Muscle layer of colon (tissue), 2 donors: ENCODE measurements around the gene STK17A.

Experiments used
- H3K27ac ChIP-seq: one replicate; pipeline ENCODE4 v1.7.0; 2013; ENCODE audit warnings: low read depth, mild to moderate bottlenecking, low read length, moderate library complexity
- H3K27me3 ChIP-seq, 2 donors: one replicate each; pipeline ENCODE4 v1.7.0; 2013; ENCODE audit warnings: low read length in 2 of 2, mild to moderate bottlenecking in 2 of 2; ENCODE audit not compliant: insufficient read depth in 2 of 2, control insufficient read depth in 1 of 2
- H3K36me3 ChIP-seq: one replicate; pipeline ENCODE4 v1.7.0; 2013; ENCODE audit warnings: mild to moderate bottlenecking, low read length; ENCODE audit not compliant: insufficient read depth
- H3K4me1 ChIP-seq: one replicate; pipeline ENCODE4 v1.7.0; 2013; ENCODE audit warnings: mild to moderate bottlenecking, low read length; ENCODE audit not compliant: insufficient read depth
- H3K4me3 ChIP-seq, 2 donors: one replicate each; pipeline ENCODE4 v1.7.0; 2013; ENCODE audit warnings: low read length in 2 of 2, low read depth in 1 of 2, mild to moderate bottlenecking in 1 of 2, moderate library complexity in 1 of 2
- H3K9ac ChIP-seq: one replicate; pipeline ENCODE4 v1.7.0; 2013; ENCODE audit warnings: low read length
- H3K9me3 ChIP-seq: one replicate; pipeline ENCODE4 v1.7.0; 2013; ENCODE audit warnings: mild to moderate bottlenecking, low read length
- donor health status: abdominal sarcoma.
- donor health status: Adenocarcinoma of cecum.

The STK17A gene

DNA sequence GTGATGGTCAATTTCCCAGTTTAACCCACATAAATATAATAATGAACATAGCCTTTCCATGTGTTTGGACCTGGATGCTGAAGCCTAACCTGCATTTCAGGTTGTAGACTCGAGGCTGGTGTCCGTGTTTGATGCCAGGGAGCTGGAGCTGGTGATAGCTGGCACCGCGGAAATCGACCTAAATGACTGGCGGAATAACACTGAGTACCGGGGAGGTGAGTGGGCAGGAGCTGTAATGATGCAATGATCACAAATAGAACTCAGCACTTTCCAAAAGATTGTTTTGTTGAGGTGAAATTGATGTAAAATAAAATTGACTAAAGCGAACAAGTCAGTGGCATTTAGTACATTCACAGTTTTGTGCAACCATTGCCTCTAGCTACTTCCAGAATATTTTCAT, 30.8 kb upstream of the STK17A start:
- peaks cover 7% of the 10 kb centered on the region for H3K4me1 ChIP-seq
- H3K27me3 ChIP-seq, result no peaks in the 10 kb centered on the region
- no peaks in the 10 kb centered on the region for H3K9me3 ChIP-seq
- no peak overlapping the region for H3K4me3 ChIP-seq
- no peaks in the 10 kb centered on the region for H3K36me3 ChIP-seq
- H3K27ac ChIP-seq, result no peak overlapping the region
- no peak overlapping the region for H3K9ac ChIP-seq

DNA sequence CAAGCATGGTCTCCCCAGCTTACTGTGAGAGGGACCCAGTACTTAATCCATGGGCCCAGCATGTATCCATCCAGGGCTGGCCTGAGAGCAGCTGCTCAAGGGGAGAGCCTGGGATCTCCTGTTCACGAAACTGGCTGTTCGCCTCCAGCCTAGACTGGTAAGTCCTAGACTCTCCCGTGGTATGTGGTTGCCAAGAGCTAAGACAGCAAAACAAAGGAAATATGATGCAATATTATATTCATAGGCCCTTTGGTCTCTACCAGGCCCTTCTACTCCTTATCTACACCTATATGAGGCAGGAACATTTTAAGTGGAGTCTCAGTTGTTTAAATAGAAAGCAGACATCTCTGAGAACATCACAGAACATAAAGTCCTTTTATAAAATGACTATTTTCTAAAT, 28.9 kb upstream of the STK17A start:
- H3K27me3 ChIP-seq, result no peaks in the 10 kb centered on the region

DNA sequence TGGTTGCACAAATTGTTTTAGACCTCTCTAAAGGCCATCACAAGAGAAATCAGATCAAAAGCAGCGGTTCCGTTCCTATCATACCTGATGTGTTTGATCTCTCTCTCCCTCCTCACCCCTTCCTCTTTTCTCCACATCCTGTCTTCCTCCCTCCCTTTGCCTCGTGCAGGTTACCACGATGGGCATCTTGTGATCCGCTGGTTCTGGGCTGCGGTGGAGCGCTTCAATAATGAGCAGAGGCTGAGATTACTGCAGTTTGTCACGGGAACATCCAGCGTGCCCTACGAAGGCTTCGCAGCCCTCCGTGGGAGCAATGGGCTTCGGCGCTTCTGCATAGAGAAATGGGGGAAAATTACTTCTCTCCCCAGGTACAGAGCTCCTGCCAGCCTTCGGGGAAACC, 28.5 kb upstream of the STK17A start:
- Histone ChIP-seq H3K9ac (no peak overlapping the region), H3K27ac (no peak overlapping the region), H3K9me3 (no peaks in the 10 kb centered on the region), H3K4me3 (no peak overlapping the region), H3K27me3 (no peaks in the 10 kb centered on the region), H3K4me1 (peaks cover 7% of the 10 kb centered on the region), H3K36me3 (no peaks in the 10 kb centered on the region)

More for the DNA sequence above, 28.9 kb upstream of the STK17A start:
- H3K27ac ChIP-seq, result no peak overlapping the region
- H3K4me1 ChIP-seq, result peaks cover 7% of the 10 kb centered on the region
- no peaks in the 10 kb centered on the region for H3K9me3 ChIP-seq
- no peak overlapping the region for H3K4me3 ChIP-seq
- H3K9ac ChIP-seq, result no peak overlapping the region
- no peaks in the 10 kb centered on the region for H3K36me3 ChIP-seq

DNA sequence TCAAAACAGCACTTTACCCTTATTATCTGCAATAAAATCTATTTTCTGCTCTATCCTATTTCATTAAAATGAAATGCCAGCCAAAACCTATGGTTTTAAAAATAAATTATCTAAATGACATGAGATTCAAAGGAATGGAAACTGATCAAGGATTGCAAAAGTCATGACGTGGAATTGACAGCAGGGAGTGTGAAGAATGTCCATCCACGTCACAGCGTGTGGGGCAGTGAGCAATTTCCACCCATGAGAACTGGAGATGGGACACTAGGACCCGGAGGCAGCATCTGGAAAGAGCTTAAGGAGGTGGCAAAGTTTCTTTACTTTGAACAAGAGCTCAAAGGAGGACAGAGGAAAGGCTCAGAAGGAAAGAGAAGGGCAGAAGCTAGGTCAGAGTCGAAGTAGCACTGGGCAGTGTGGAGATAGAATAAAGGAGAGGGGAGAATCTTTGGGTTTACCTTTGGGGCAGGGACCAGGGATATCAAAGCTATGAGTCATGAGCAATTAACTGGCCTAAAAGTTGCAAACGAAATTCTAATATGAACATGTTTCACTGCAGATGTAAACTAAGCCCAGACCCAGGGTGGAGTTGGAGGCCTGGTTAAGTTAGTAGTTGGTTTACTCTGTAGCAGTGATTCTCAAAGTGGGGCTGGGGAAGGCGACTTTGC, 24.9 kb upstream of the STK17A start:
- no peaks in the 10 kb centered on the region for H3K36me3 ChIP-seq
- peaks cover 7% of the 10 kb centered on the region for H3K4me1 ChIP-seq
- H3K27me3 ChIP-seq, result no peaks in the 10 kb centered on the region
- H3K9me3 ChIP-seq, result no peaks in the 10 kb centered on the region
- no peak overlapping the region for H3K4me3 ChIP-seq
- no peak overlapping the region for H3K27ac ChIP-seq
- H3K9ac ChIP-seq, result no peak overlapping the region

DNA sequence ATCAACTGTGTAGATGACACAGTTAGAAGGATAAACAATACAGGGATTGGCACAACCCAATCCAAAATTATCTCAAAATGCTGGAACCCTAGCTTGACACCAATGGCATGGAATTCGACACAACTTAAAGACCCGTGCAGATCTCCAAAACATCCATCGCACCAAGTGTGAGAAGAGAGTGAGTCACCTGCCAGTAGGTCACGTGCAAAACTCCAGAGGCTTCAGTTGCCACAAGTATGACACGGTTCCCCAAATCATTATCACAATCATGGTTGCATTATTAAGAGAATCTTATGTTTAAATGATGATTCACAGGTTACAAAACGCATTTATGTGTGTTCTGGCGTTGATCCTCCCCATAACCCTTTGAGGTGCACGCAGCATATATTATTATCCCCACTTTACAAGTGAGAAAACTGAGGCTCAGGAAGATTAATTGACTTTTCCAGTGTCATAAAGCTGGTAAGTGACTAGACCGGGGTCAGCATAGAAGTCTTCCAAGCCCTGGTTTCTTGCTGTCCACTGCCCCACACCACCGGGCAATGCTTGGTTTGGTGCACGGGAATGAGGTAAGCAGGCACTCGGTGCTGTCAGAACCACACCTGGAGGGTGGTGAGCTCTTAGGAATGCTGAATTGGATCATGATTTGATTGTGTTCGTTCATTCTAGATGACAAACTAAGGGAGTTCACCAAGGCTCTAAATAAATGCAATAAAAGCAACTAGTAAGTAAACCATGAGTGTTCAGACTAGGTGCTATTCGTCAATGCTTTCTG, 23.6 kb upstream of the STK17A start:
- H3K36me3 ChIP-seq, result no peaks in the 10 kb centered on the region
- no peak overlapping the region for H3K9ac ChIP-seq
- no peak overlapping the region for H3K27ac ChIP-seq
- H3K27me3 ChIP-seq, result no peaks in the 10 kb centered on the region
- H3K4me3 ChIP-seq, result no peak overlapping the region
- H3K9me3 ChIP-seq, result no peaks in the 10 kb centered on the region
- H3K4me1 ChIP-seq, result no peaks in the 10 kb centered on the region

DNA sequence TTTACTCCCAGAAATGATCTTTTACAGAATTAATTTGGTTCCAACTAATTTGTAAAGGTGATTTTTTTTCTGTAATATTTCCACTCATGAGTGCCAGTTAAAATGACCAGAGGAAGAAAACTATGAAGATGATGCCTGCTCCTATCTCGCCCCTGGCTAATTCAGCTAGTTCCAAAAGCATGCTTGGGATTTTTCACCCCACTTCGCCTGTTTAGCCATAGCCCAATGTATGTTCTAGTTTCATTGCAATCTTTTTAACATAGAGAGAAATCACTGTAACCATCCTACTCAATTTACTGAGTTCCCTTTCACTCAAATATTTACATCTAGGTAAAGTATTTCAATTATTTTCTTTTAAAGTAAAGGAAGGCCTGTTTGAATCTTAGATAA, 23.0 kb upstream of the STK17A start:
- H3K27ac ChIP-seq, result no peak overlapping the region
- H3K4me3 ChIP-seq, result no peak overlapping the region
- H3K4me1 ChIP-seq, result no peaks in the 10 kb centered on the region
- H3K36me3 ChIP-seq, result no peaks in the 10 kb centered on the region
- H3K9me3 ChIP-seq, result no peaks in the 10 kb centered on the region
- no peaks in the 10 kb centered on the region for H3K27me3 ChIP-seq
- H3K9ac ChIP-seq, result no peak overlapping the region

DNA sequence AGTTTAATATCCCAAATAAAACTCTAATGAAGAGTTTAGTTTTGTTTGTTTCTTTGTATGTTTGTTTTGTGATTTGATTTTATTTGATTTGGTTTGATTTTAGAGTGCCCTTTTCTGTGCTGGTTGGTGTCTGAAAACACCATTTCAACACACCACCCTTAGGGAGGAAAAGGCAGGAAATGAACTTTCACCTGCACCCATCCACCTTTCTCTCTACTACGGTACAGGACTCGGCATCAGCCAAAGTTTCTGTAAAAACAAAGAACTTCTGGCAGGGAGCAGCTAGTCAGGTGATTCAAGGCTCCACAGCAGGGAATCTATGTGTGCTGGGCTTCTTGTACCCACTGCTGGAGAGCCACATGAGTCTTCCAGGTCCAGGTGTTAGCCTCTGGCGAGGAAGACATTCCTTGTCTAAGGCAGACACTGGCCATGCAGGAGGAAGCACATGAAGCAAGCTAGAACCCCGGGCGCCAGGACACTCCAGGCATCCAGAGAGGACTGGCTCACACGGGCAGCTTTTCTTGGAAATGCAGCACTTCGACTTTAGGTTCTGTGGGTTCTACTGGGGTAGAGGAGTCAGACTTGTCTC, 22.1 kb upstream of the STK17A start:
- Histone ChIP-seq H3K27me3 (no peaks in the 10 kb centered on the region), H3K4me1 (no peaks in the 10 kb centered on the region), H3K27ac (no peak overlapping the region), H3K9me3 (no peaks in the 10 kb centered on the region), H3K9ac (no peak overlapping the region), H3K4me3 (no peak overlapping the region), H3K36me3 (no peaks in the 10 kb centered on the region)

DNA sequence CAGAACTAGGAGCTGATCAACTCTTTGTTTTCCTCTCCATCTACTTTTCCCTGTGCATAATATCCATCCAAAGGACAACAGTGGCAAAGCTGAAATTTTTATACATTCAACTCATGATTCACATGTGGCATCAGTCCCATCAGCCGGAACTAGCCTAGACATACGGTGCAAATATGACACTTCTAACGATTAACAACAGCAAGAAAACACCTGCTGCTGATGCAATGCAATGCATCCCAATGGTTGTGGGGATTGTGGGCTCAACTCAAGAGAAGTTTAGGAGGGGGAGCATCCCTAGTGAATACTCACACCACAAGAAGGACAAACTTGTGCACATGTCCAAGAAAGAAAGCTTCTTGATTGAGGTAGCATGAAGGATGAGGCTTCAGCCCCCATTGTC, 20.5 kb upstream of the STK17A start:
- H3K27ac ChIP-seq, result no peak overlapping the region
- no peak overlapping the region for H3K4me3 ChIP-seq
- H3K27me3 ChIP-seq, result no peaks in the 10 kb centered on the region
- H3K9me3 ChIP-seq, result no peaks in the 10 kb centered on the region
- H3K9ac ChIP-seq, result no peak overlapping the region
- no peaks in the 10 kb centered on the region for H3K4me1 ChIP-seq
- no peaks in the 10 kb centered on the region for H3K36me3 ChIP-seq

DNA sequence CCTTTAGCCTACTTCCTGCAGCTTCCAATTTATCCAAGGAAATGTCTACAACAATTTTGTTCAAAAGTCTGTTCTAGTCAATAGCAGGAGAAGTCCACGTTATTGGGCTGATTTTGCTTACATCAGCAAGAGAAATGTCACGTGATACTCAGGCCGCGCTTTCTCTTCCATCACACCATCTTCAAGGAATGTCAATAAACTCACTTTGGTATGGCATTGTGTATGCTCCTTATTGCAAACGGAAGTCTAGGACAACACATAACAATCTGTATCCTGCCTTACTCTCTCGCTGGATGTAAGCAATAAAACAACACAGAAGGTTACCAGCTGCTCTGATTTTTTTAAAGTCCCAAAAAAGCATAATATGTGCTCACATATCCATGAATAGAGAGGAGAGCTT, 17.1 kb upstream of the STK17A start:
- Histone ChIP-seq H3K27ac (no peak overlapping the region), H3K36me3 (no peaks in the 10 kb centered on the region), H3K27me3 (no peaks in the 10 kb centered on the region), H3K4me1 (no peaks in the 10 kb centered on the region), H3K4me3 (no peak overlapping the region), H3K9me3 (no peaks in the 10 kb centered on the region), H3K9ac (no peak overlapping the region)

DNA sequence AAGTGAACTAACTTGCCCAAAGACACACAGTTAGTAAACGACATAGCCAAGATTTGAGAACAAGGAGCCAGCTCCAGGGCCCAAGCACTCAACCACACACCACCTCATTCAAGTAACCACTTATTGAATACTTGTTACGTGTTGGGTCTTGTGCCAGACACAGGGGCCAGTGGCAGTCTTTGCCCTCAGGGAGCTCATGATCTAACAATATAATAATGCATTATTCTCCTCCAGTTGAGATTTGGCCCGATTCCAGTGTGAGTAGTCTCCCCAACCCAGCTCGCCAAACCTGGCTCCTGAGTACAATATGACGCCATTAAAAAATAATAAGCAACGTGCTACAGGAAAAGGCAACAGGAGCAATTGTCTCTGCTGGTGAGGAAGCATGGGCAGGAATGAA, 14.4 kb upstream of the STK17A start:
- Histone ChIP-seq H3K27me3 (no peaks in the 10 kb centered on the region), H3K36me3 (no peaks in the 10 kb centered on the region), H3K9me3 (no peaks in the 10 kb centered on the region), H3K27ac (no peak overlapping the region), H3K4me3 (no peak overlapping the region), H3K4me1 (no peaks in the 10 kb centered on the region), H3K9ac (no peak overlapping the region)

DNA sequence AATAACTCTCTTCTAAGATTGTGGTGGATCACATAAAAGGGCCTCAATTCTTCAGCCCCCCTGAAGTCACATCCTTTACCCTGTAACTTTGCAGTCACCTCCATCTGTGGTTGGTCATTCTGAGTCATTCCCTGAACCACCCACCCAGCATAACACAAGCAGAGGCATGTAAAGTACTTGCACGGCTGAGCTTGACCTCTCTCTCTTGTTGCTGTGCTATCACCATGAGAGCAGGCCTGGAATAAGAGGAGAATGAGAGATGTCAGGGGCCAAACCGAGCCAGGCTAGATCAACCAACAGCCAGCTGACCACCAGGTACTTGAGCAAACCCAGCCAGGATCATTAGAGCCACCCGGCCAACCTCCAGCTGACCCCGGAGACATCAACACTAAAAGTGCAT, 13.5 kb upstream of the STK17A start:
- Histone ChIP-seq H3K9ac (no peak overlapping the region), H3K27me3 (no peaks in the 10 kb centered on the region), H3K9me3 (no peaks in the 10 kb centered on the region), H3K36me3 (no peaks in the 10 kb centered on the region), H3K27ac (no peak overlapping the region), H3K4me3 (no peak overlapping the region), H3K4me1 (no peaks in the 10 kb centered on the region)
